A673 (cell line): ENCODE data around the gene ROR1.

ENCODE experiments used
- EZH2 ChIP-seq: fragments of 200-600 bp; sonication (generic); IDR thresholded peaks from 2 replicates; pipeline ENCODE4 v1.6.1; 2017; ENCODE audit warnings: borderline replicate concordance, low read depth, mild to moderate bottlenecking, mixed read lengths, antibody characterized with exemption, low read length; ENCODE audit not compliant: poor library complexity, severe bottlenecking
- TF ChIP-seq, protein P1 (sequence below): fragments of 300-800, 200-600 bp; sonication (generic); conservative IDR thresholded peaks from 2 replicates; pipeline ENCODE4 v1.5.1; 2017; ENCODE audit warnings: low read depth, mild to moderate bottlenecking, antibody characterized with exemption, low read length, moderate library complexity, mixed read lengths

DNA sequence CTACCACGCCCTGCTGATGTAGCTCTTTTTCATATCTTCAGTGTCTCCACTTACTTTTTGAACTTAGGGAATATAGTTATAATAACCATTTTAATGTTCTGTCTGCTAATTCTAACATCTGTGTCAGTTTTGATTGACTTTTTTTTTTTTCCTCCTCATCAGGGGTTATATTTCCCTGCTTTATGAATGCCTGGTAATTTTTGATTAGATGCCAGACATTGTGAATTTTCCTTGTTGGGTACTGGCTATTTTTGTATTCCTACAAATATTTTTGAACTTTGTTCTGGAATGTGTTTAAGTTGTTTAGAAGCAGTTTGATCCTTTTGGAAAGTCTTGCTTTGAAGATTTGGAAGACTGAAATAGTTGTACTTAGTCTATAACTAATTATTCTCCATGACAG, 82.1 kb downstream of the ROR1 start:
- TF ChIP-seq, protein P1, sequence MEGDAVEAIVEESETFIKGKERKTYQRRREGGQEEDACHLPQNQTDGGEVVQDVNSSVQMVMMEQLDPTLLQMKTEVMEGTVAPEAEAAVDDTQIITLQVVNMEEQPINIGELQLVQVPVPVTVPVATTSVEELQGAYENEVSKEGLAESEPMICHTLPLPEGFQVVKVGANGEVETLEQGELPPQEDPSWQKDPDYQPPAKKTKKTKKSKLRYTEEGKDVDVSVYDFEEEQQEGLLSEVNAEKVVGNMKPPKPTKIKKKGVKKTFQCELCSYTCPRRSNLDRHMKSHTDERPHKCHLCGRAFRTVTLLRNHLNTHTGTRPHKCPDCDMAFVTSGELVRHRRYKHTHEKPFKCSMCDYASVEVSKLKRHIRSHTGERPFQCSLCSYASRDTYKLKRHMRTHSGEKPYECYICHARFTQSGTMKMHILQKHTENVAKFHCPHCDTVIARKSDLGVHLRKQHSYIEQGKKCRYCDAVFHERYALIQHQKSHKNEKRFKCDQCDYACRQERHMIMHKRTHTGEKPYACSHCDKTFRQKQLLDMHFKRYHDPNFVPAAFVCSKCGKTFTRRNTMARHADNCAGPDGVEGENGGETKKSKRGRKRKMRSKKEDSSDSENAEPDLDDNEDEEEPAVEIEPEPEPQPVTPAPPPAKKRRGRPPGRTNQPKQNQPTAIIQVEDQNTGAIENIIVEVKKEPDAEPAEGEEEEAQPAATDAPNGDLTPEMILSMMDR: no peak
- TF ChIP-seq EZH2: no peak
